Fibroblast of skin of back (primary cell): ENCODE measurements around the gene CHKA.

ENCODE experiments used
- DNase-seq: peaks from one replicate; pipeline ENCODE4 v3.0.0-alpha.2; 2013

Gene CHKA

GRCh38 chr11:68142441-68143309, 21.5 kb upstream of the CHKA start:
- DNase-seq, result no peak

- no peak for DNase-seq
Observed at GRCh38 chr11:68142028-68142412, 20.8 kb upstream of the CHKA start.

- DNase-seq, result no peak
Observed at GRCh38 chr11:68141246-68142027, 20.2 kb upstream of the CHKA start.

- no peak for DNase-seq
Observed at GRCh38 chr11:68140496-68141245, 19.5 kb upstream of the CHKA start.

GRCh38 chr11:68138237-68138636, 17.0 kb upstream of the CHKA start:
- no peak for DNase-seq

GRCh38 chr11:68137833-68138232, 16.6 kb upstream of the CHKA start:
- DNase-seq, result no peak

DNA sequence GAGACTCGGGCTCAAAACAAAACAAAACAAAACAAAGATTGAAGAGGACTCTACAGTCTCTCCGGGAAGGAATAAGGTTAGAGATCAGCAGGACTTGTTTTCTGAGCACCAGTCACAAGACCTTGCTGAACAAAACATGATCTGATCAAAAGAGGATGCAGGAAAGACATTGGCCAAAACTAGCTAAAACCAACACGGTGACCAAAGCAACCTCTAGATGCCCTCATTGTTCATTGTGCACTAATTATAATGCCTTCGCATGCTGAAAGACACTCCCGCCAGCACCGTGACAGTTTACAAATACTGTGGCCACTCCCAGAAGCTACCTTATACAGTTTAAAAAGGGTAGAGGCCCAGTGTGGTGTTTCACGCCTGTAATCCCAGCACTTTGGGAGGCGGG, 15.7 kb upstream of the CHKA start:
- no peak for DNase-seq

- no peak for DNase-seq
Observed at GRCh38 chr11:68135161-68135560, 14.0 kb upstream of the CHKA start.

DNA sequence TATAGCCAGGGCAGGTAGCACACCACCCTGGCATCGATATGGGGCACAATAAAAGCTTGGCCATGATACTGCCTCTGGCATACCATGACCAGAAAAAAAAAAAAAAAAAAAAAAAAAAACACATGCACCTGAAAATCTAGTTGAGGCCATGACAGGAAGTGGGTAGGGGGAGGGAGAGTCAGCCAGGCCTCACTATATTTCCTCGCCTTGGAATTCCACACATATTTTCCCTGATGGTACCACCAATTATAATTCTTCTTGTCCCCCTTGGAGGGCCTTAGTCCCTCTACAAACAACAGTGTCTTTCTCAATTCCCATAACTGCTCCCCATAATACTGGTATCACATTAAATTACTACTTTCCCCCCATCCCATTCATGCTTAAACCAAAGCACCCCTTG, 12.6 kb upstream of the CHKA start:
- DNase-seq, result no peak

DNA sequence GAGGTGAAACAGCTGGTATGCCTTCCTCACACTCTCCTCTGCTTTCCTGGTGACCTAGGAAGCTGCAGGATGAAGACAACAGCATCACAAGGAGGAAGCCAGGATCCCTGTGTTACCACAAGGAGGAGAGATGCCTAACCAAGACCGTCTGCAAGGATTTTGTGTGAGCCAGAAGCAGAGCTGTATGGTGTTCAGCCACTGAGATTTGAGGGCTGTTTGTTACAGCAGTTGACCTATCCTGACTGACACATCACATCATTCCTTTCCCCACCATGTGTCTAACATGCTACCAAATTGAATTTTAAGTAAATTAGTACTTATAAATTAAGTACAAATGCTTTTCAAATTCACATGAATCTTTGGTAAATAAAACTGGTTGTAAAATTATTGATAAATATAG, 8.9 kb upstream of the CHKA start:
- no peak for DNase-seq

DNA sequence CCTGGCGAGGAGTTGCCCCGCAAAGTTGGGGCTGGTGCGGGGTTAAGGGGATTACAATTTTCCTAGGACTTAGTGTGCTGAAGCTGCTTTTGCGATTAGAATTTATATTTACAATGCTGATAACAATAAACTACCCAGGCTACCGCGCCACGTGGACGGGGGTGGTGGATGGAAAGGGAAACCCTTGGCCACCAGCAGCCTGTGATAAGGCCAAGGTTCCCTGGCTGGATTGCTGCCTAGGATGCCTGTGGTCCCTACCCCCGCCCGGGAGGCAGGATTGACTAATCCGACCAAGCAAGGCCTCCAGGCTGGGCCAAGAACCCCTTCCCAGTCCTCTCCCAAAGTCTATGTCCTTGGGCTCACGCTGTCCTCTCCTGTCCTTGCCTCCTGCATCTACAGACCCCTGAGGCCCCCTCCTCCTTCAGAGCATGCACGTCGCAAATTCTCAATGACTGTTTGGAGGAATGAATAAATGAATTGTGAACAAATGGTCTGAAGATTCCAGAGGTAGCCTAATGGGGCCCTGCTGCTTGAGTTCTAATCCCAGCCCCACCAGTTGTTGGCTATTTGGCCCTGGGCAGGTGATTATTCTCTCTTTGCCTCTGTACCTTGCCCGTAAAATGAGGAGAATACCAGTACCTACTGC, 7.6 kb upstream of the CHKA start:
- DNase-seq, result peak; percentile 64

- peak; percentile 83 for DNase-seq
Observed at GRCh38 chr11:68127714-68128681, 6.8 kb upstream of the CHKA start.

DNA sequence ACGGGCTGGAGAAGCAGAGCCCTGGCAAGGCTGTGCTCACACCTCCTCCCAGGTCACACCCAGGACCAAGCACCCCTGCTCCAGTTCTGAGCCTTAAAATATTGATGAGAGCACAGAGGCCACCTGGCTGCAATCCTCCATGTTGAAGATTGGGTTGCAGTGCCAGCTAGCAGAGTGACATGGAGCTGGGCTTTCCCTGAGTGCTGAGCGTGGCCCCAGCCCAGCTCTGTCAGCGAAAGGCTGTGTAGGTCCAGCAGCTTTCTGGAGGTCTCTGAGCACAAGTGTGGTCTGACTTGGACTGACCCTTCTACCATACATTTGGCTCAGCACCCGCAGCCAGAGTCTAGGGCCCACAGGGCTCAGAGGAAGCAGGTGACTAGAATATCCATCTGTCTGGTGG, 4.0 kb upstream of the CHKA start:
- no peak for DNase-seq

DNA sequence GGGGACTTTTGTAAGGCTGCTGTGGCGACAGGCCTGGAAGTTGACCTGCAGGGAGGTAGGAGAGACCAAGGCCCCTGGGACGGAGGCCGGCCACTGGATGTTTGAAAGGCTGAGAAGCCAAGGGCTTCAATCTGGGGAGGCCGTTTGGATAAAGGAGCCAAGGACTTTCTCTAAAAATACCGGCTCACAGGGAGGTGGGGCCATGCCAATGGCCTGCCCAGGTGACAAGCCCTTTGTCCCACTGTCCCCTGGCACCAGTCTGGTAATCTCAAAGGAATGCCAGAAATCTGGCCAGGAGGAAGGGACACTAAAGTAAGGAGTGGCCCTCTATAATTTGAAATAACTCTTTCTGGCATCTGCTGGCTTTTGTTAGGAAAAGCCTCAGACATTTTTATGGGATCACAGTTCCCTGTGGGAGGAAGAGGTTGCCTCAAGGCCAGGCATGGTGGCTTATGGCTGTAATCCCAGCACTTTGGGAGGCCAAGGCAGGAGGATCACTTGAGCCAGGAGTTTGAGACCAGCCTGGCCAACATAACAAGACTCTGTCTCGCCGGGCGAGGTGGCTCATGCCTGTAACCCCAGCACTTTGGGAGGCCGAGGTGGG, 1.9 kb upstream of the CHKA start:
- peak; percentile 16 for DNase-seq

DNA sequence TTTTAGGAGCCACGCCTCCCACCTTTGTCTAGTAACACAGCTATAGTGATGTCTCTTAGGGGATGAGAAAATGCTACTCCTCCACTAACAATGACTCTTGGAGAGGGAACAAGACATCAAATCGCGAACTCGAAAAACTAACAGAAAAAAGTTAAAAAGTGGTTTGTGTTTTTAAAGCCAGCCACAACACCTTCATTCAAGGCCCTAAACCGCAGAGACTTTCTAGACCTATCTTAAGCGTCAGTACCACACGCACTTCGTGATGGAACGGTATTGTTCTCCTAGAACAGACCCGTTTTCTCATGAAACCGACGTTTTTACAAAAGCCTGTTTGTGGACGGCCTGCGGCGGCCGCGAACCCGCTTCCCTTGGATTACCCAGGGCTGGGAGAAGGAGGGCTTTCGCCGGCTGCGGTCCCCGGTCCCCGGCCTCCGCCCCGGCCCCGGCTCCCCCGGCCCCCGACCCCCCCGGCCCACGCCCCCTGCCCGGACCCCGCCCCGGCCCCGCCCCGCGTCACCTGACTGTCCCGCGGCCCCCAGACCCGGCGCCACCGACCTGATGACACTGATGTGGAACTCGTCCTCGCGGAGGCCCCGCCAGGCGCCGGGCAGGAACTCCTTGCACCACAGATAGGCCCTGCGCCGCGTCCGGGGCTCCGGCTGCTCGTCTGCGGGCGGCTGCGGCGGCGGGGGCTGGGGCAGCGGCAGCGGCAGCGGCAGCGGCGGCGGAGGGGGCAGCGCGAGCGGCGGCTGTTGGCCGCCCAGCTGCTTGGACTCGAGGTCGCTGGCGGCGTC, 718 bp downstream of the CHKA start:
- DNase-seq, result peak; percentile 40

DNA sequence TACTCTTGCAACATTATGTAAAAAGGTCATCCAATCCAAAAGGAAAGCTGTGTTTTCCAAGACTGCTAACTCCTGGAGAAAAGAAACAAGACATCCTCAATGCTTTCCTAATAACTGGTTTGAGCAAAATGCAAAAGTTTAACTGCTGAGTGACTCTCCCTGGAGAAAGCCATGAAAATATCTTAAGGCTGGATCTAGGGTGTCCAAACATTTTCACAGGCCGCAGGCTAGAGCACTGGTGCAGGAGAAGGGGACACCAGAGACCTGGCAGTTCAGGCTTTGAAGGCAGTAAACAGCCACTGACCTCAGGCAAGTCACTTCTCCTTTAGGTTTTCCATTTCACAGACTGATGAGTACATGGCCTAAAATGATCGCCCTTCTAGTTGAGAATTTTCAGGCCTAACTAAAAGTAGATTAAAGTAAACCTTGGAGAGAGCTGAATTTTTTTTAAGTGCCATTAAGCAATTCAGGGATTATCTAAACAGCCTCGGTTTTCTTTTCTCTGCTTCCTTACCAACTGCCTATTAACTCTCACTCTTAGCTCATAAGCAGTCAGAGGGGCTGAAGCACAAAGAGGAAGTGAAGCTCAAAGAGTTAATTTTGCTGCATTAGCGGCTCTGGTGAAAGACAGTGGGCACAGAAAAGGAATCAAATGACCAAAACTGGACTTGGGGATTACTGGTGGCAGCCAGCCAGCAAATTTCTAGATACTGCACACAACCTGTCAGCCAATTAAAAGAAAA, 2.3 kb downstream of the CHKA start:
- no peak for DNase-seq

GRCh38 chr11:68117853-68118470, 3.2 kb downstream of the CHKA start:
- peak; percentile 45 for DNase-seq

- no peak for DNase-seq
Observed at GRCh38 chr11:68116974-68117373, 4.2 kb downstream of the CHKA start.

GRCh38 chr11:68116126-68116525, 5.1 kb downstream of the CHKA start:
- DNase-seq, result no peak
